HG03064 (cell line): ENCODE data around the gene MACROD2.
"Not testable (repeated sequence)": the region's sequence is repeated elsewhere in the genome, so short reads cannot be mapped to it uniquely, and the experiment has no call there.

Source experiments
- ATAC-seq: cut with Tn5 transposase; IDR thresholded peaks from one replicate; pipeline ENCODE4 v1.9.1; 2021; ENCODE audit warnings: low read depth; ENCODE audit not compliant: unreplicated experiment

Gene MACROD2

GRCh38 chr20:13995086-13995665 lies at the start of gene MACROD2:
Gene MACROD2 (plus strand): TSS chr20:13995516.
- no peak for ATAC-seq

GRCh38 chr20:13947719-13948118 lies 47.6 kb upstream of the MACROD2 start:
- ATAC-seq: no peak

- no peak for ATAC-seq
These were observed 42.1 kb upstream of the MACROD2 start for GRCh38 chr20:13953227-13953626.

GRCh38 chr20:13960119-13960518 lies 35.2 kb upstream of the MACROD2 start:
- ATAC-seq: no peak

GRCh38 chr20:13960525-13960924 lies 34.8 kb upstream of the MACROD2 start:
- ATAC-seq: no peak

- ATAC-seq: no peak
These were observed 11.1 kb upstream of the MACROD2 start for GRCh38 chr20:13984211-13984610.

- ATAC-seq: no peak
These were observed 4.9 kb upstream of the MACROD2 start, which contains the start of gene SEL1L2 for GRCh38 chr20:13990465-13990864. Gene SEL1L2 (minus strand): TSS chr20:13990614. CDS start chr20:13990534, 80 bp downstream.

GRCh38 chr20:13991311-13991710 lies 4.0 kb upstream of the MACROD2 start:
- ATAC-seq: no peak

GRCh38 chr20:13991955-13992354 lies 3.4 kb upstream of the MACROD2 start:
- not testable (repeated sequence) for ATAC-seq

GRCh38 chr20:13995841-13996240 lies 525 bp downstream of the MACROD2 start:
- no peak for ATAC-seq

- no peak for ATAC-seq
These were observed 949 bp downstream of the MACROD2 start for GRCh38 chr20:13996265-13996664.

GRCh38 chr20:14000917-14001316 lies 5.6 kb downstream of the MACROD2 start:
- ATAC-seq: no peak

GRCh38 chr20:14005996-14006395 lies 10.7 kb downstream of the MACROD2 start:
- no peak for ATAC-seq

- ATAC-seq: no peak
These were observed 13.9 kb downstream of the MACROD2 start for GRCh38 chr20:14009208-14009607.

- no peak for ATAC-seq
These were observed 17.4 kb downstream of the MACROD2 start for GRCh38 chr20:14012671-14013070.

- ATAC-seq: no peak
These were observed 35.7 kb downstream of the MACROD2 start for GRCh38 chr20:14030991-14031390.

GRCh38 chr20:14033310-14033709 lies 38.0 kb downstream of the MACROD2 start:
- ATAC-seq: no peak

- ATAC-seq: no peak
These were observed 41.3 kb downstream of the MACROD2 start for GRCh38 chr20:14036567-14036966.

- not testable (repeated sequence) for ATAC-seq
These were observed 49.5 kb downstream of the MACROD2 start for GRCh38 chr20:14044712-14045276.

- ATAC-seq: no peak
These were observed 51.2 kb downstream of the MACROD2 start for GRCh38 chr20:14046534-14046933.

- no peak for ATAC-seq
These were observed 53.8 kb downstream of the MACROD2 start for GRCh38 chr20:14049111-14049510.

GRCh38 chr20:14051454-14051853 lies 56.1 kb downstream of the MACROD2 start:
- ATAC-seq: no peak
